Nephron progenitor cell (in vitro differentiated cells): ENCODE measurements around the gene VSNL1.
"Not testable (repeated sequence)": the region's sequence is repeated elsewhere in the genome, so short reads cannot be mapped to it uniquely, and the experiment has no call there.

ENCODE experiments used
- DNase-seq: peaks from one replicate; pipeline ENCODE4 v3.0.0; 2021
- H3K27ac Mint-ChIP-seq: 2 replicates; pipeline ENCODE4 v1.8.0; 2021; ENCODE audit warnings: mild to moderate bottlenecking, moderate library complexity, mixed read lengths
- H3K27me3 Mint-ChIP-seq: 2 replicates; pipeline ENCODE4 v1.8.0; 2021; ENCODE audit warnings: mild to moderate bottlenecking, low read depth, mixed read lengths; ENCODE audit not compliant: poor library complexity
- H3K36me3 Mint-ChIP-seq: 2 replicates; pipeline ENCODE4 v1.8.0; 2021; ENCODE audit warnings: low read depth, mixed read lengths
- H3K4me1 Mint-ChIP-seq: 2 replicates; pipeline ENCODE4 v1.8.0; 2021; ENCODE audit warnings: mixed read lengths
- H3K4me3 Mint-ChIP-seq: 2 replicates; pipeline ENCODE4 v1.8.0; 2021; ENCODE audit warnings: mild to moderate bottlenecking, moderate library complexity, mixed read lengths
- H3K9me3 Mint-ChIP-seq: 2 replicates; pipeline ENCODE4 v1.8.0; 2021; ENCODE audit warnings: mild to moderate bottlenecking, moderate library complexity, mixed read lengths
- TF ChIP-seq, protein P1 (sequence below): fragments of 200-600 bp; sonication (generic); IDR thresholded peaks from 2 replicates; pipeline ENCODE4 v1.5.0; 2021; ENCODE audit warnings: antibody characterized with exemption

VSNL1 gene

GRCh38 chr2:17550907-17551306 lies 10.4 kb downstream of the VSNL1 start:
- no peaks in the 10 kb centered on the region for H3K27me3 Mint-ChIP-seq
- no peak overlapping the region for H3K27ac Mint-ChIP-seq
- no peak overlapping the region for H3K4me3 Mint-ChIP-seq
- no peaks in the 10 kb centered on the region for H3K9me3 Mint-ChIP-seq
- H3K36me3 Mint-ChIP-seq = no peaks in the 10 kb centered on the region
- DNase-seq = no peak
- TF ChIP-seq, protein P1, sequence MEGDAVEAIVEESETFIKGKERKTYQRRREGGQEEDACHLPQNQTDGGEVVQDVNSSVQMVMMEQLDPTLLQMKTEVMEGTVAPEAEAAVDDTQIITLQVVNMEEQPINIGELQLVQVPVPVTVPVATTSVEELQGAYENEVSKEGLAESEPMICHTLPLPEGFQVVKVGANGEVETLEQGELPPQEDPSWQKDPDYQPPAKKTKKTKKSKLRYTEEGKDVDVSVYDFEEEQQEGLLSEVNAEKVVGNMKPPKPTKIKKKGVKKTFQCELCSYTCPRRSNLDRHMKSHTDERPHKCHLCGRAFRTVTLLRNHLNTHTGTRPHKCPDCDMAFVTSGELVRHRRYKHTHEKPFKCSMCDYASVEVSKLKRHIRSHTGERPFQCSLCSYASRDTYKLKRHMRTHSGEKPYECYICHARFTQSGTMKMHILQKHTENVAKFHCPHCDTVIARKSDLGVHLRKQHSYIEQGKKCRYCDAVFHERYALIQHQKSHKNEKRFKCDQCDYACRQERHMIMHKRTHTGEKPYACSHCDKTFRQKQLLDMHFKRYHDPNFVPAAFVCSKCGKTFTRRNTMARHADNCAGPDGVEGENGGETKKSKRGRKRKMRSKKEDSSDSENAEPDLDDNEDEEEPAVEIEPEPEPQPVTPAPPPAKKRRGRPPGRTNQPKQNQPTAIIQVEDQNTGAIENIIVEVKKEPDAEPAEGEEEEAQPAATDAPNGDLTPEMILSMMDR = no peak
- no peaks in the 10 kb centered on the region for H3K4me1 Mint-ChIP-seq

DNA sequence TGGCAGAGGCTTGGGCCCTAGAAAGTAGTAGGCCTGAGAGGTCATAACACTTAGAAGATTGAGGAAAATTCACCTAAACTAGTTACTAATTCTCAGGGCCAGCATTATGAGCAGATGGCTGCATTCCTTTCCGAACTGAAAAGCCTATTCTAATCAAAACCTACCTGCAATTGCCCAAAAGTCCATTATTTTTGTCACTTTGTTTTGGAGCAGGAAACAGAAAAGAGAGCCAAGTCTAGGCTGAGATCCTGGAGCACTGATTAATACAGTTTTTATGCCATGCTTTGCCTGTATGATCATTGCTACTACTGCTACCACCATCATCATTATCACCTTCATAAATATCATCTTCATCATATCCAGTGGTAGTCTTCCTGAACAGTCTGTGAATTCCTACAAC lies 14.7 kb downstream of the VSNL1 start:
- Mint-ChIP-seq H3K4me1 (peaks cover 9% of the 10 kb centered on the region), H3K36me3 (no peaks in the 10 kb centered on the region), H3K27ac (no peak overlapping the region), H3K4me3 (no peak overlapping the region), H3K27me3 (peaks cover 3% of the 10 kb centered on the region), H3K9me3 (no peaks in the 10 kb centered on the region)
- no peak for DNase-seq
- TF ChIP-seq, protein P1 = no peak

DNA sequence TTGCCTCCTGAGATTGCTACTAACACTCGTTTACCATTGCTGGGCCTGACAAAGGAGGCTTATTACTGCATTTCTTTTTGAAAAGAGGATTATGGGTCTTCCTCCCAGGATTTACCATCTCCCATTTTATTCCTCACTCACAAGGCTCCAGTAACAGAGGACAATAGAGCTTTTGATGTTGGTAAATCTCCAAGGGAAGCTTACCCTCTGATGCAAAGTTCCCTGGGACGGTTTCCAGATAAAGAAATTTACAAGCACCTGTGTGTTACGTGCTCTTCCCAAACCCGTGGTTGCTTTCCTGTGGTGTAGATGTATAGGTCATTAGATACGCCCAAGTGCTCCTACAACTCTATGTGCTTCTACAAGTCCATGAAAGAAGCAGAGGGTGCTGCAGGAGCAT lies 17.1 kb downstream of the VSNL1 start:
- H3K9me3 Mint-ChIP-seq = no peaks in the 10 kb centered on the region
- DNase-seq = no peak
- no peak overlapping the region for H3K4me3 Mint-ChIP-seq
- no peak overlapping the region for H3K27ac Mint-ChIP-seq
- peaks cover 3% of the 10 kb centered on the region for H3K27me3 Mint-ChIP-seq
- H3K4me1 Mint-ChIP-seq = peaks cover 9% of the 10 kb centered on the region
- H3K36me3 Mint-ChIP-seq = no peaks in the 10 kb centered on the region
- TF ChIP-seq, protein P1 = no peak

GRCh38 chr2:17558053-17558452 lies 17.6 kb downstream of the VSNL1 start:
- Mint-ChIP-seq H3K27me3 (peaks cover 3% of the 10 kb centered on the region), H3K36me3 (no peaks in the 10 kb centered on the region), H3K27ac (no peak overlapping the region)

DNA sequence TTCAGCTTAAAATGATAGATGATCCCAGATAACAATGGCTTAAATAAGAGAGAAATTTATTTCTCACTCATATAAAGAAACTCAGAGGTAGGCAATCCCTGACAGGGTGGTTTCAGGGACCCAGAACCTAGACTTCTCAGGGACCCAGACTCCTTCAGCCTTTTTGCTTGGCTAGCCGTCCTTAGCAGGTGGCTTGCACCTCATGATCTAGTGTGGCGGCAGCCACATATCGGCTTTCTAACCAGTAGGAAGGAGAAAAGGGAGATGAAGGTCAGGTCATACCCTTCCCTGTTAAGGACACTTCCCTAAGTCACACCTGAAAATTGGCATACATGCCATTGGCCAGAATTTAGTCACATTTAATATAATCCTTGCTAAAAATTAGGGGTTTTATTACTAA lies 18.4 kb downstream of the VSNL1 start:
- H3K9me3 Mint-ChIP-seq = no peaks in the 10 kb centered on the region
- no peak overlapping the region for H3K4me3 Mint-ChIP-seq
- H3K36me3 Mint-ChIP-seq = no peaks in the 10 kb centered on the region
- H3K4me1 Mint-ChIP-seq = peaks cover 9% of the 10 kb centered on the region
- H3K27ac Mint-ChIP-seq = no peak overlapping the region
- DNase-seq = no peak
- peaks cover 3% of the 10 kb centered on the region for H3K27me3 Mint-ChIP-seq
- TF ChIP-seq, protein P1 = no peak

More at GRCh38 chr2:17558053-17558452, 17.6 kb downstream of the VSNL1 start:
- Mint-ChIP-seq H3K4me3 (no peak overlapping the region), H3K9me3 (no peaks in the 10 kb centered on the region), H3K4me1 (peaks cover 9% of the 10 kb centered on the region)
- TF ChIP-seq, protein P1 = no peak
- DNase-seq = no peak

- H3K27ac Mint-ChIP-seq, H3K4me3 Mint-ChIP-seq, DNase-seq, H3K36me3 Mint-ChIP-seq, H3K27me3 Mint-ChIP-seq, H3K4me1 Mint-ChIP-seq, H3K9me3 Mint-ChIP-seq: not testable (repeated sequence)
These were observed 25.2 kb downstream of the VSNL1 start for GRCh38 chr2:17565726-17566125.
